Esophagus squamous epithelium (tissue), 4 donors: ENCODE data around the gene COL28A1.
"Not testable (repeated sequence)": the region's sequence is repeated elsewhere in the genome, so short reads cannot be mapped to it uniquely, and the experiment has no call there.

Source experiments
- CTCF ChIP-seq, 6 experiments: fragments of 450-650 bp in 4 of 6; fragments of 200-600 bp in 2 of 6; sonication (generic) in 2 of 6; IDR thresholded peaks; one replicate each; pipeline ENCODE4 v1.5.1; 2016 to 2019; ENCODE audit warnings: antibody characterized with exemption in 6 of 6, mild to moderate bottlenecking in 4 of 6, moderate library complexity in 4 of 6
- POLR2A ChIP-seq, 4 donors: fragments of 450-650 bp; IDR thresholded peaks; one replicate each; pipeline ENCODE4 v1.6.1; 2017; ENCODE audit warnings: antibody characterized with exemption in 4 of 4, mild to moderate bottlenecking in 4 of 4, moderate library complexity in 3 of 4

GRCh38 chr7:7388164-7388563 lies 147.5 kb downstream of the COL28A1 start:
- not testable (repeated sequence) for TF ChIP-seq CTCF, POLR2A (IDR thresholded peaks at IDR 0.05)
